ENCODE measurements around the gene ARID1A.

Gene ARID1A

DNA sequence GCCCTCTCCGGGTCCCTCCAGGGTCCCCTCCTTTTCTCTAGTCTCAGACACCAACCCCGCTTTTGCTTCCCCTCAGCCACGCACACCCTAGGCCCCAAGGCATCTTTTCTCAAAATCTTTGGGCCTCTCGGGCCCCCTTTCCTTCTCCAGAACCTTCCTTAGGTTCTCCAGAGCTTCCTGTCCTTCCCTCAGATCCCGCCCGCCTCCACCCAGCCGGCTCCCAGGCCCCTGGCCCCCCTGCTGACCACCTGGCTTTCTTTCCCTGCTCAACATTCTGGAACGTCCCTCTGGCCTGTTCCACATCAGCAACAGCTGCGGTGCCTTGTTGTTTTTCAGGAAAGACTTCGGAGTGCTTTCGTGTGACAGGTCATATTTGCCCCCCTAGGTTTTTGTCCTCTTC is 131.8 kb downstream of the ARID1A start:
- no peak for DNase-seq (ENCODE audit: low read depth)

DNA sequence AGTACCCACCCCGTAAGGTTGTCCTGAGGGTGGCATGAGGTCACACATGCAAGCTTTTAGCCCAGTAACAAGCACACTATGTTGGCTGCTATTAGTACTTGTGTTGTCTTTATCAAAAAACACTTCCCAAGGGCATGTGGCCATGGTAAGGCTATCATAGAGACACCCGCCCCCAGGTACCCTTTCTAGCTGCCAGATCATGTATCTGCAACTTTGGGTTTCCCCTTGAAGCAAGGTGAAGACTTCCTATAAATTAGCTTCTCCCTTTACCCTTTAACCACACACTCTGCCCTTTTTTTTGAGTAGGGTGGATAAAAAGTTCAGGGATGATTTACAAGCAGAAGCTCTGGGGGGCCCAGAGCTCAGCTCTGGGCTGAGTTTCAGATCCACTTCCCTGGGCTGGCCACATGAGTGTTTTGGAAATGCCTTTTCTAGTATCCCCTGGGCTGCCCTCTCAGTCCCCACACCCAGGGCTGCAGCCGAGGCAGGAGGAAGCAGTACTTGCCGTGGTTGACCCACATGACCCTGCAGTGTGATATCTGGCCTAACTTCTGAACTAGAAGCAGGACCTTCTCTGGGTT is 132.7 kb downstream of the ARID1A start:
- peak; percentile 16 for DNase-seq (ENCODE audit: low read depth)

DNA sequence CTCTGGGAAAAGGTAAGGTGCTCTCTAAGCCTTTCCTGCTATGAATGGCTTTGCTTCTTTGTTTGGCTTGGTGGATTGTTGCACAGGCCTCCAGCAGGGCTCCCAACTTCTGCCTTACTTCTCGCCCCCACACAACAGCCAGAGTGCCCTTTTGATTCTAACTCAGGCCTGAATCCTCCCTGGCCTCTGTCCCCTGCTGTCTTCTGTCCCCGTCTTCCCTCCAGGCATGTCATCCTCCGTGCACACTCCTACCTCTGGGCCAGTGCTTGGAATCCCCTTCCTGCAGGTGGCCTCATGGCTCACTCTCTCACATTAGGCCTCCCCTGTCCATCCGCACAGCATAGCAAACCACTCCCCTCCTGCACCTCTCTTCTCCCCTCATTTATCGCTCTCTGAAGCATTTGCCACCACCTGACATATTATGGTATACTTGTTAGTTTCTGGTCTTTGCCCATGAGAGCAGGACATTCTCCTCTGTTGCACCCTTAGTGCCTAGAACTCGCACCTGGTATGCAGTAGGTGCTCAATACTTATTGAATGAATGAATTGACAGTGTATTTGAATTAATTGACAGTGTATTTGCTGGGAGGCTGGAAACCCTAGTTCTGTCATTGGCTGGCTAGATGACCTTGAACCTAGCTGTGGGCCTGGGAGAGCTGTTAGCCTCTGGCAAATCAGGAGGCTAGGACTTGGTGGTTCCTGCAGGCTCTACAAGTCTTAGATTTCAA is 133.5 kb downstream of the ARID1A start:
- DNase-seq (ENCODE audit: low read depth): no peak

DNA sequence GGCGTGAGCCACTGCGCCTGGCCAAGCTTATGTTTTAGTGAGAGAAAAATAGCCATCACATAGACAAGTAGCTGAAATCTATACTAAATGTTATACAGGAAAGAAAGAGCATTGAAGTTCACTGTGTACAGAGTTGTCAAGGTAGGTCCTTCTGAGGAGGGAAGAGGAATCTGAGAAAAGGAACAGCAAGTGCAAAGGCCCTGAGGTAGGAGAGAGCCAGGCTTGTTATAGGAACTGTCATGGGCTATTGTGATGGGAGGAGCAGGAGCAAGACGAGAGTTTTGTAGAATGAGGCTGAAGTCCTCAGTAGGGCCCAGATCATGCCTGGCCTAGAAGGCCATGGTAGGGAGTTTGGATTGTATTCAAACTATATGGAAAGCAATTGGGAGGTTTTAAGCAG is 135.2 kb downstream of the ARID1A start:
- DNase-seq (ENCODE audit: low read depth): no peak

Data from T-helper 22 cell (primary cell).